ES-I3 (cell line): ENCODE measurements around the gene PTGES2.
"Not testable (repeated sequence)": the region's sequence is repeated elsewhere in the genome, so short reads cannot be mapped to it uniquely, and the experiment has no call there.

ENCODE experiments used
- H3K36me3 ChIP-seq: 2 replicates; pipeline ENCODE4 v1.6.1; 2013; ENCODE audit warnings: mild to moderate bottlenecking, low read length, control low read depth, moderate library complexity; ENCODE audit not compliant: insufficient read depth
- H3K4me1 ChIP-seq: 2 replicates; pipeline ENCODE4 v1.6.1; 2013; ENCODE audit warnings: mild to moderate bottlenecking, control low read depth, low read length; ENCODE audit not compliant: insufficient read depth
- H3K9ac ChIP-seq: 2 replicates; pipeline ENCODE4 v1.6.1; 2013; ENCODE audit warnings: low read depth, mild to moderate bottlenecking, low read length, moderate library complexity
- H3K9me3 ChIP-seq: 2 replicates; pipeline ENCODE4 v1.6.1; 2013; ENCODE audit warnings: mild to moderate bottlenecking, low read length, moderate library complexity; ENCODE audit not compliant: control insufficient read depth, insufficient read depth

PTGES2 gene

DNA sequence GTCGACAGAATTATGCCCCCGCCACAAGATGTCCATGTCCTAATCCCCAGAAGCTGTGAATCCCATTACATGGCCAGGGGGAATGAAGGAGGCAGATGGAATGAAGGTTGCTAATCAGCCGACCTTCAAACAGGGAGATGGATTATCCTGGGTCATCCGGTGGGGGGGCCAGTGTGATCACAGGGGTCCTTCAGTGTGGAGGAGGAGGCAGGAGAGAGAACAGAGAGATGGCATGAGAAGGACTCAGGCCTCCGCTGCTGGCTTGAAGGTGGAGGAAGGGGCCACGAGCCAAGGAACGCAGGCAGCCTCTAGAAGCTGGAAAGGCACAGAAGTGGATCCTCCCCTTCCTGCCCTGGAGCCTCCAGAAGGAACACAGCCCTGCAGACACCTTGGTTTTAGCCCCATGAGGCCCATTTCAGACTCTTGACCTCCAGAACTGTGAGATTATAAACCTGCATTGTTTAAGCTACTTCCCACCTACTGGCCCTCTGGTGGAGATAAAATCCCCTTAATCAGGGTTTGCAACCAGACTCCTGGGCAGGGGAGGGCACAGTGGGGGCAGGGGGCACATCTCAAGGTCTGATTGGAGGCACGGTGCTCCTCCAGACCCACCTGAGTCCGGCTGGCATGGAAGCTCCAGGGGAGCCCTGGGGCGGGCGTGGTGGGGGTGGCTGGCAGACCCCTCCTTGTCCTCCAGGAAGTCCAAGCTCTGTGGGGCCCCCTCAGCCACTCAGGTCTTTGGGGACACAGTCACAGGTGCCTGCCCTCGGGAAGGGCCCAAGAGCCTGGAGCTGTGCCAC is 13.8 kb downstream of the PTGES2 start:
- H3K36me3 ChIP-seq: no peaks in the 10 kb centered on the region
- no peaks in the 10 kb centered on the region for H3K9me3 ChIP-seq
- no peak overlapping the region for H3K9ac ChIP-seq
- H3K4me1 ChIP-seq: peaks cover 6% of the 10 kb centered on the region; the same call in 1 of the 2 replicates

DNA sequence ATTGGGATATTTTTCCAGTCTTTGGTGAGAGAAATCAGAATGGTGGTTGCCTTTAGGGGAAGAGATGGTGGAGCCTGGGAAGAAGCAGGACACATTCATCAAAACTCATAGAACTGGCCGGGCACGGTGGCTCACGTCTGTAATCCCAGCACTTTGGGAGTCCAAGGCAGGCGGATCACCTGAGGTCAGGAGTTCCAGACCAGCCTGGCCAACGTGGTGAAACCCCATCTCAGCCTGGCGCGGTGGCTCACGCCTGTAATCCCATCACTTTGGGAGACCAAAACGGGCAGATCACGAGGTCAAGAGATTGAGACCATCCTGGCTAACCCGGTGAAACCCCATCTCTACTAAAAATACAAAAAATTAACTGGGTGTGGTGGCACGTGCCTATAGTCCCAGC is 15.8 kb downstream of the PTGES2 start:
- not testable (repeated sequence) for H3K9me3 ChIP-seq, H3K4me1 ChIP-seq
- H3K36me3 ChIP-seq: peaks cover 10% of the 10 kb centered on the region; the same call in 1 of the 2 replicates

DNA sequence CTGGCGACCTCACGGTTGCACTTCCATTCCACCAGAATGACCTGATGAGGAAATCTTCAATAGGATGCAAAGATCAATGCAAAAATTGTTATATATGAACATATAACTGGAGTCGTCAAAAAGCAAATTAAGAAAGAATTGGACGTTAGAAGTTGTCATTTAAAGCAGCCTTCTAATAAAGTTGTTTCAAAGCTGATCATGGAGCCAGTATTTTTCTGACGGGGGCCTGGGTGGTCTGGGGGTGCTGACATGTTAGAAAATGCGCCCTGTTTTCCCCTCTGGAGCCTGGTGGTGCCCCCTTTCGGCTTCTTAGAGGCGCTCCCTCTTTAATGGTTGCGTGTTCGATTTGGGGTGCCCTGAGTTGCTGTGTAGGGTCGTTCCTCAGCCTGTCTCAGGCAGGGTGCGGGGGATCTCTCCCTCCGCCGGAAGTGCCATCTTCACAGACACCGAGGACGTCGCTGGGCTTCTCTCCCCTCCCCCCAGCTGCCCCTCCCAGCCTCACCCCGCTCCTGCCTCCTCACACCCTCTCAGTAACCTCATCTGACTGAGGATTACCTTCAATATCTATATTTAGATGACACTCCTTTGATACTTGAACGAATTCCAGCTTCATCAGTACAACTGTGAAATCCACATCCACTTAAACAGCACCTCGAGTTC is 18.3 kb downstream of the PTGES2 start:
- no peaks in the 10 kb centered on the region for H3K9me3 ChIP-seq
- H3K9ac ChIP-seq: no peak overlapping the region
- peaks cover 18% of the 10 kb centered on the region for H3K36me3 ChIP-seq
- no peaks in the 10 kb centered on the region; the same call in 1 of the 2 replicates for H3K4me1 ChIP-seq

More for the DNA sequence above, 15.8 kb downstream of the PTGES2 start:
- not testable (repeated sequence) for H3K9ac ChIP-seq

DNA sequence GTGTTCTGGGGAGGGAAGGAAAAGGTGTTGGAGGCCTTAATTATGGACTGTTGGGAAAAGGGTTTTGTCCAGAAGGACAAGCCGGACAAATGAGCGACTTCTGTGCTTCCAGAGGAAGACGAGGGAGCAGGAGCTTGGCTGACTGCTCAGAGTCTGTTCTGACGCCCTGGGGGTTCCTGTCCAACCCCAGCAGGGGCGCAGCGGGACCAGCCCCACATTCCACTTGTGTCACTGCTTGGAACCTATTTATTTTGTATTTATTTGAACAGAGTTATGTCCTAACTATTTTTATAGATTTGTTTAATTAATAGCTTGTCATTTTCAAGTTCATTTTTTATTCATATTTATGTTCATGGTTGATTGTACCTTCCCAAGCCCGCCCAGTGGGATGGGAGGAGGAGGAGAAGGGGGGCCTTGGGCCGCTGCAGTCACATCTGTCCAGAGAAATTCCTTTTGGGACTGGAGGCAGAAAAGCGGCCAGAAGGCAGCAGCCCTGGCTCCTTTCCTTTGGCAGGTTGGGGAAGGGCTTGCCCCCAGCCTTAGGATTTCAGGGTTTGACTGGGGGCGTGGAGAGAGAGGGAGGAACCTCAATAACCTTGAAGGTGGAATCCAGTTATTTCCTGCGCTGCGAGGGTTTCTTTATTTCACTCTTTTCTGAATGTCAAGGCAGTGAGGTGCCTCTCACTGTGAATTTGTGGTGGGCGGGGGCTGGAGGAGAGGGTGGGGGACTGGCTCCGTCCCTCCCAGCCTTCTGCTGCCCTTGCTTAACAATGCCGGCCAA is 19.1 kb downstream of the PTGES2 start:
- Histone ChIP-seq H3K36me3 (peaks cover 23% of the 10 kb centered on the region), H3K4me1 (no peaks in the 10 kb centered on the region; the same call in 1 of the 2 replicates), H3K9me3 (no peaks in the 10 kb centered on the region), H3K9ac (no peak overlapping the region)

DNA sequence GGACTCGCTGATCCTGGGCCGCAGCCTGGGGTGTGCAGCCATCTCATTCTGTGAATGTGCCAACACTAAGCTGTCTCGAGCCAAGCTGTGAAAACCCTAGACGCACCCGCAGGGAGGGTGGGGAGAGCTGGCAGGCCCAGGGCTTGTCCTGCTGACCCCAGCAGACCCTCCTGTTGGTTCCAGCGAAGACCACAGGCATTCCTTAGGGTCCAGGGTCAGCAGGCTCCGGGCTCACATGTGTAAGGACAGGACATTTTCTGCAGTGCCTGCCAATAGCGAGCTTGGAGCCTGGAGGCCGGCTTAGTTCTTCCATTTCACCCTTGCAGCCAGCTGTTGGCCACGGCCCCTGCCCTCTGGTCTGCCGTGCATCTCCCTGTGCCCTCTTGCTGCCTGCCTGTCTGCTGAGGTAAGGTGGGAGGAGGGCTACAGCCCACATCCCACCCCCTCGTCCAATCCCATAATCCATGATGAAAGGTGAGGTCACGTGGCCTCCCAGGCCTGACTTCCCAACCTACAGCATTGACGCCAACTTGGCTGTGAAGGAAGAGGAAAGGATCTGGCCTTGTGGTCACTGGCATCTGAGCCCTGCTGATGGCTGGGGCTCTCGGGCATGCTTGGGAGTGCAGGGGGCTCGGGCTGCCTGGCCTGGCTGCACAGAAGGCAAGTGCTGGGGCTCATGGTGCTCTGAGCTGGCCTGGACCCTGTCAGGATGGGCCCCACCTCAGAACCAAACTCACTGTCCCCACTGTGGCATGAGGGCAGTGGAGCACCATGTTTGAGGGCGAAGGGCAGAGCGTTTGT is 19.9 kb downstream of the PTGES2 start:
- Histone ChIP-seq H3K9ac (no peak overlapping the region), H3K9me3 (no peaks in the 10 kb centered on the region), H3K36me3 (peaks cover 26% of the 10 kb centered on the region), H3K4me1 (no peaks in the 10 kb centered on the region; the same call in 1 of the 2 replicates)

DNA sequence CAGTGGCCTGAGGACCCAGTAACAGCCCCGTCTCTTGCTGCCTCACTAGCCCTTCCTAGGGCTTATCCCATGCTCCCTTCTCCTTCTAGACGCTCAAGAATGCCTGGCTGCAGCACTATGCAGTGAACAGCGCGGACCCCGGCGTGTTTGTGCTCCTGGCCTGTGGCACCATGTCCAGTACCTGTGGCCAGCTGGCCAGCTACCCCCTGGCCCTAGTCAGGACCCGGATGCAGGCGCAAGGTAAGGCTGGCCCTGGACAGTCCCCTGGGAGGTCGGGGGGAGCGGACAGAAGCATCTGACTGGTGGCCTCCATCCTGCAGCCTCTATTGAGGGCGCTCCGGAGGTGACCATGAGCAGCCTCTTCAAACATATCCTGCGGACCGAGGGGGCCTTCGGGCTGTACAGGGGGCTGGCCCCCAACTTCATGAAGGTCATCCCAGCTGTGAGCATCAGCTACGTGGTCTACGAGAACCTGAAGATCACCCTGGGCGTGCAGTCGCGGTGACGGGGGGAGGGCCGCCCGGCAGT is 20.5 kb downstream of the PTGES2 start:
- no peak overlapping the region for H3K9ac ChIP-seq
- peaks cover under 1% of the 10 kb centered on the region; the same call in 1 of the 2 replicates for H3K4me1 ChIP-seq
- peaks cover 28% of the 10 kb centered on the region for H3K36me3 ChIP-seq
- no peaks in the 10 kb centered on the region for H3K9me3 ChIP-seq

DNA sequence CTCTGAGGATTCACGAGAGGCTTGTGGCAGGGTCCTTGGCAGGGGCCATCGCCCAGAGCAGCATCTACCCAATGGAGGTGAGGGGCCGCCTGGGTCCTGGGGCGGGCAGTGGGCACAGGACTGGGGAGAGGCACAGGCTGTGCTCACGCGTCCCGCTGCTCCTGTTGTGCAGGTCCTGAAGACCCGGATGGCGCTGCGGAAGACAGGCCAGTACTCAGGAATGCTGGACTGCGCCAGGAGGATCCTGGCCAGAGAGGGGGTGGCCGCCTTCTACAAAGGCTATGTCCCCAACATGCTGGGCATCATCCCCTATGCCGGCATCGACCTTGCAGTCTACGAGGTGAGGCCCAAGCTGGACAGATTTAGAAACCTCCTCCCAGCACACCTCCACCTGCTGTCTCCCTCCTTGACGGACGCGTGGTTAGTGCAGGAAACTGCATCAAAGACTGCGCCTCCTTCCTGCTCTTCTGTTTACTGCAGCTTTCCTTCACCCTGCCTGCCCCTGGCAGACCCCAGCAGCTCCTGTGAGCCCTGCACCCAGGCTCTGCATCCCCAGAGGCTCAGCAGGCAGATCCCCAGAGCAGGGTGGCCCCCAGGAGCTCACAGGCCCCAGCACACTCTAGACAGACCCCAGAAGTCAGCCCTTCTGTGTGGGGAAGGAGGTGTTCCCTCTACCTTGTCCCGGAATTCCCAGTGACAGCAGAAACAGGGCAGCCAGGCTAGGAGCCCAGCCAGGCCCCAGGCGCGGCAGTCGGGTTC is 21.2 kb downstream of the PTGES2 start:
- H3K36me3 ChIP-seq: peaks cover 28% of the 10 kb centered on the region
- peaks cover 4% of the 10 kb centered on the region; the same call in 1 of the 2 replicates for H3K4me1 ChIP-seq
- no peaks in the 10 kb centered on the region for H3K9me3 ChIP-seq
- no peak overlapping the region for H3K9ac ChIP-seq

DNA sequence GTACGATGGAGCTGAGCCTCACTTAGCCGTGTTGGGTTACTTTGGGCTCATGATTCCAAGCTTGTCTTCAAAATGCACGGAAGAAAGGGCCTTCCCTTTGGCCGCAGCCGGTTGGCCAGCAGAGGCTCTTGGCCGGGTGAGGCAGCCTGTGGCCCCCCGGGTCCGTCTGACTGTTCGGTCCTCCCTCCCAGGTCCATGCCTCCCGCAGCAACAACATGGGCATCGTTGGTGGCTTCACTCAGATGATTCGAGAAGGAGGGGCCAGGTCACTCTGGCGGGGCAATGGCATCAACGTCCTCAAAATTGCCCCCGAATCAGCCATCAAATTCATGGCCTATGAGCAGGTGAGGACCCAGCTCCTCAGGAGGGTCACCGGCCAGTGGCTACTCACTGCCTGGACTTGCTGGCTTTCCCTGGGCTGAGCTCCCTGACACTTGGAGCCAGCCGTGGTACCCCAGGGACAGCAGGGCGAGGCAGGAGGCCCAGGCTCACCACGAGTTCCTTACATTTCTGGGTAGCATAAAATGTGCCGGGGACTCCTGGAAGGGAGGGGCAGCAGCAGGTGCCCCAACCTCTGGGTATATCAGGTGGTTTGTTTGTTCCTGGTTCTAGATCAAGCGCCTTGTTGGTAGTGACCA is 21.9 kb downstream of the PTGES2 start:
- Histone ChIP-seq H3K9ac (no peak overlapping the region), H3K9me3 (no peaks in the 10 kb centered on the region), H3K4me1 (peaks cover 11% of the 10 kb centered on the region), H3K36me3 (peaks cover 31% of the 10 kb centered on the region)

DNA sequence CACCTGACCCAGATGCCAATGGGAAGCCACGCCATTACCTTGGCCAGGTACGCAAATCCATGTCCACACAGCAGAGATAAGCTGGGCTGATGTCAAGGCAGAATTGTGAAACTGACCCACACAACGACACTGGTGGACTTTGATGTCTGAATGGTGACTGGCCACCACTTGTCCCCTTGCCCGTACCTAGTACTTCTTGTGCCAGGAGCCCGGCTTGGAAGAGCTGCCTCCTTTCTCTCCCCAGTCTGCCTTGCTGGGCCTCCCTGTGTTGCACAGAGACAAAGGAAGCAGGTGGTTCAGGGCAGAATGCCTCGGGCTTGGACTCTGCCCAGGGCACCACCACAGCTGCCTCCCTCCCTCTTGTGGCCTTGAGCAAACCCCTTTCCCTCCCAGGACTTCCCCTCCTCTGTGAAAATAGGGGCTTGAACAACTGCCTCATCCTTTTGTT is 23.3 kb downstream of the PTGES2 start:
- Histone ChIP-seq H3K4me1 (peaks cover 24% of the 10 kb centered on the region), H3K9ac (no peak overlapping the region), H3K9me3 (no peaks in the 10 kb centered on the region), H3K36me3 (peaks cover 31% of the 10 kb centered on the region)

DNA sequence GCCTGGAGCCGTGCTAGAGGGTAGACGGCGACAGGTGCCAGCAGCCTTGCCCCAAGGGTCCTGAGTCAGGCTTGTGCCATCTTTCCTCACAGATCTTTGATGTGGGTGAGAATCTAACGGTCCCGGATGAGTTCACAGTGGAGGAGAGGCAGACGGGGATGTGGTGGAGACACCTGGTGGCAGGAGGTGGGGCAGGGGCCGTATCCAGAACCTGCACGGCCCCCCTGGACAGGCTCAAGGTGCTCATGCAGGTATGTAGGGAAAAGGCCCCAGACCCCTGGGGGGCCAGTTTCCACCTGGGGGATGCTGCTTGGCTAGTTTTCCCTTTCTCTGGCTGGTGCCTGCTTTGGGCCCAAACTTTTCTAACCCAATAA is 24.0 kb downstream of the PTGES2 start:
- Histone ChIP-seq H3K9ac (no peak overlapping the region), H3K36me3 (peaks cover 31% of the 10 kb centered on the region), H3K4me1 (peaks cover 27% of the 10 kb centered on the region), H3K9me3 (no peaks in the 10 kb centered on the region)

DNA sequence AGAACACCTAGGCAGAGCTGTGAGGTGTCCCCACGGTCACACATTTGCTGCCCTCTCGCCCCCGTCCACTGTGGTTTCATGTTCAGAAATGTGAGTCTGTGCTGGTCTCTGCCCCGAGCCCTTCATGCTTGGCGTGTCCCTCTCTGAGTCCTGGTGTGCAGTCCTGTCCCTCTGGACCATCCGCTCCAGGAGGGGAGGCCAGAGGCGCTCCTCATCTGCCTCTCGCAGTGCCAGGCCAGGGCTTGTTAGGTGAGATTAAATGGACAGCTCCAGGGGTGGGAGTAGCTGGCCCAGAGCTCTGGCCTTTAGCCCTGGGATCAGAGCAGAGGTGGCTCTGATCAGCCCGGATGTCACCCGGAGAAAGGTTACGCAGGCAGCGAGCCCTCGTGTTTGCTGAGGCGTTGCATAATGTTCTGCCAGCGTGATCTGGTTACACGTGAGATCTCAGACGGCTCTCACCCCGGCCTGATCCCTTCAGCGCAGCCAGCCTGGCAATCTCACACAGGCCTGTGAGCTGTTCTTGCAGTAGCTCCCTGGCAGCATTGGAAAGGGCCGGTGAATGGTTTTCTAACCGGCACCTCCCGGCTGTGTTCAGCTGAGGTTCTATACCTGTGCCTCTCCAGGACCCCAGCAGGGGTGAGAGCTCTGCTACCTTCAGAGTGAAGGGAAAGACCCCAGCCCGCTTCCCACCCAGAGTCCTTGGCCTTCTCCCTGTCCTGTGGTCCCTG is 24.5 kb downstream of the PTGES2 start:
- no peak overlapping the region for H3K9ac ChIP-seq
- no peaks in the 10 kb centered on the region for H3K9me3 ChIP-seq
- peaks cover 27% of the 10 kb centered on the region for H3K4me1 ChIP-seq
- peaks cover 29% of the 10 kb centered on the region for H3K36me3 ChIP-seq

DNA sequence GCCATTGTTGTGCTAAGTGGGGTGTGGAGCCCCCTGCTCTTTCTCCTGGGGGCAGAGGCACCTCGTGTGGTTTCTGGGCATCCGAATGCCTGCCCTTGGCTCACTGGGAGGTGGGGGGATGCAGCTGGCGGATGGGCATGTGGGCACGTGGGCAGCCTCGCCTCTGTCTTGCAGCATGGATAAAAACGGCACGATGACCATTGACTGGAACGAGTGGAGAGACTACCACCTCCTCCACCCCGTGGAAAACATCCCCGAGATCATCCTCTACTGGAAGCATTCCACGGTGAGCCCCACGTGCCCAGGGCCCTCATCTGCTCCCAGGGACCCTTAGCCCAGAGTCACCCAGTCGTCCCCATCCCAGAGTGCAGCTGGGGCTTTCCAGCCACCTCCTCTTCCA is 25.3 kb downstream of the PTGES2 start:
- Histone ChIP-seq H3K9ac (no peak overlapping the region), H3K9me3 (no peaks in the 10 kb centered on the region), H3K36me3 (peaks cover 25% of the 10 kb centered on the region), H3K4me1 (peaks cover 35% of the 10 kb centered on the region)
